ENCODE results near the gene PIK3C3. TPM values are rescaled to one million over a fixed set of nuclear protein-coding genes. Genes with fewer than 3 reads are reported as not detected.

Gene PIK3C3
- total and polyA plus RNA-seq, 4 donors, result 12.2 to 25.8 (median 15.8) TPM

GRCh38 chr18:41969881-41970280, 14.8 kb downstream of the PIK3C3 start:
- H3K9me3 ChIP-seq (ENCODE audit: control insufficient read depth in 4 of 4, low read length in 3 of 4), result no peaks in the 10 kb centered on the region
- H3K9ac ChIP-seq (ENCODE audit: low read depth in 1 of 2, low read length in 2 of 2), result no peak overlapping the region
- H3K4me3 ChIP-seq (ENCODE audit: low read depth in 1 of 3, low read length in 3 of 3), result no peak overlapping the region
- TF ChIP-seq, protein P1, sequence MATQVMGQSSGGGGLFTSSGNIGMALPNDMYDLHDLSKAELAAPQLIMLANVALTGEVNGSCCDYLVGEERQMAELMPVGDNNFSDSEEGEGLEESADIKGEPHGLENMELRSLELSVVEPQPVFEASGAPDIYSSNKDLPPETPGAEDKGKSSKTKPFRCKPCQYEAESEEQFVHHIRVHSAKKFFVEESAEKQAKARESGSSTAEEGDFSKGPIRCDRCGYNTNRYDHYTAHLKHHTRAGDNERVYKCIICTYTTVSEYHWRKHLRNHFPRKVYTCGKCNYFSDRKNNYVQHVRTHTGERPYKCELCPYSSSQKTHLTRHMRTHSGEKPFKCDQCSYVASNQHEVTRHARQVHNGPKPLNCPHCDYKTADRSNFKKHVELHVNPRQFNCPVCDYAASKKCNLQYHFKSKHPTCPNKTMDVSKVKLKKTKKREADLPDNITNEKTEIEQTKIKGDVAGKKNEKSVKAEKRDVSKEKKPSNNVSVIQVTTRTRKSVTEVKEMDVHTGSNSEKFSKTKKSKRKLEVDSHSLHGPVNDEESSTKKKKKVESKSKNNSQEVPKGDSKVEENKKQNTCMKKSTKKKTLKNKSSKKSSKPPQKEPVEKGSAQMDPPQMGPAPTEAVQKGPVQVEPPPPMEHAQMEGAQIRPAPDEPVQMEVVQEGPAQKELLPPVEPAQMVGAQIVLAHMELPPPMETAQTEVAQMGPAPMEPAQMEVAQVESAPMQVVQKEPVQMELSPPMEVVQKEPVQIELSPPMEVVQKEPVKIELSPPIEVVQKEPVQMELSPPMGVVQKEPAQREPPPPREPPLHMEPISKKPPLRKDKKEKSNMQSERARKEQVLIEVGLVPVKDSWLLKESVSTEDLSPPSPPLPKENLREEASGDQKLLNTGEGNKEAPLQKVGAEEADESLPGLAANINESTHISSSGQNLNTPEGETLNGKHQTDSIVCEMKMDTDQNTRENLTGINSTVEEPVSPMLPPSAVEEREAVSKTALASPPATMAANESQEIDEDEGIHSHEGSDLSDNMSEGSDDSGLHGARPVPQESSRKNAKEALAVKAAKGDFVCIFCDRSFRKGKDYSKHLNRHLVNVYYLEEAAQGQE (IDR thresholded peaks at IDR 0.05), result no peak
- TF ChIP-seq RXRA (IDR thresholded peaks at IDR 0.05) (no peak), EGR1 (IDR thresholded peaks at IDR 0.05; ENCODE audit: low read depth in 2 of 2) (no peak), FOXA2 (IDR thresholded peaks at IDR 0.05) (no peak), GABPA (IDR thresholded peaks at IDR 0.05 in 1 of 2, conservative IDR thresholded peaks at IDR 0.05 in 1 of 2) (no peak), JUND (IDR thresholded peaks at IDR 0.05) (no peak), FOXA1 (IDR thresholded peaks at IDR 0.05) (no peak), RAD21 (IDR thresholded peaks at IDR 0.05) (no peak), ZBTB33 (IDR thresholded peaks at IDR 0.05) (no peak), MAX (IDR thresholded peaks at IDR 0.05) (no peak), HNF4A (conservative IDR thresholded peaks at IDR 0.05) (no peak), HNF4G (IDR thresholded peaks at IDR 0.05) (no peak), TAF1 (conservative IDR thresholded peaks at IDR 0.05) (no peak), SP1 (IDR thresholded peaks at IDR 0.05) (no peak), YY1 (IDR thresholded peaks at IDR 0.05) (no peak)
- TF ChIP-seq, protein P2, sequence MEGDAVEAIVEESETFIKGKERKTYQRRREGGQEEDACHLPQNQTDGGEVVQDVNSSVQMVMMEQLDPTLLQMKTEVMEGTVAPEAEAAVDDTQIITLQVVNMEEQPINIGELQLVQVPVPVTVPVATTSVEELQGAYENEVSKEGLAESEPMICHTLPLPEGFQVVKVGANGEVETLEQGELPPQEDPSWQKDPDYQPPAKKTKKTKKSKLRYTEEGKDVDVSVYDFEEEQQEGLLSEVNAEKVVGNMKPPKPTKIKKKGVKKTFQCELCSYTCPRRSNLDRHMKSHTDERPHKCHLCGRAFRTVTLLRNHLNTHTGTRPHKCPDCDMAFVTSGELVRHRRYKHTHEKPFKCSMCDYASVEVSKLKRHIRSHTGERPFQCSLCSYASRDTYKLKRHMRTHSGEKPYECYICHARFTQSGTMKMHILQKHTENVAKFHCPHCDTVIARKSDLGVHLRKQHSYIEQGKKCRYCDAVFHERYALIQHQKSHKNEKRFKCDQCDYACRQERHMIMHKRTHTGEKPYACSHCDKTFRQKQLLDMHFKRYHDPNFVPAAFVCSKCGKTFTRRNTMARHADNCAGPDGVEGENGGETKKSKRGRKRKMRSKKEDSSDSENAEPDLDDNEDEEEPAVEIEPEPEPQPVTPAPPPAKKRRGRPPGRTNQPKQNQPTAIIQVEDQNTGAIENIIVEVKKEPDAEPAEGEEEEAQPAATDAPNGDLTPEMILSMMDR (IDR thresholded peaks at IDR 0.05; ENCODE audit: low read depth, low read length, missing input control), result no peak
- TF ChIP-seq, protein P3, sequence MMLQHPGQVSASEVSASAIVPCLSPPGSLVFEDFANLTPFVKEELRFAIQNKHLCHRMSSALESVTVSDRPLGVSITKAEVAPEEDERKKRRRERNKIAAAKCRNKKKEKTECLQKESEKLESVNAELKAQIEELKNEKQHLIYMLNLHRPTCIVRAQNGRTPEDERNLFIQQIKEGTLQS (IDR thresholded peaks at IDR 0.05), result no peak
- H3K4me1 ChIP-seq (ENCODE audit: control insufficient read depth in 4 of 4, insufficient read depth in 4 of 4, low read length in 3 of 4), result peaks cover 0 to 4% (median 2%) of the 10 kb centered on the region in 4 donors
- no peak for DNase-seq (ENCODE audit: low spot score)
- 98% methylated on average over 1 of the region's 1 CpG for WGBS
- H3K27ac ChIP-seq (ENCODE audit: low read depth in 1 of 2, low read length in 2 of 2), result no peak overlapping the region
- no peaks in the 10 kb centered on the region for H3K27me3 ChIP-seq (ENCODE audit: control insufficient read depth in 4 of 4, insufficient read depth in 4 of 4, low read length in 3 of 4)
- H3K36me3 ChIP-seq (ENCODE audit: control insufficient read depth in 4 of 4, insufficient read depth in 3 of 4, low read depth in 1 of 4, low read length in 3 of 4), result peaks cover 2 to 18% (median 15%) of the 10 kb centered on the region in 4 donors
